ENCODE data around the gene NCOA3.

NCOA3 gene

DNA sequence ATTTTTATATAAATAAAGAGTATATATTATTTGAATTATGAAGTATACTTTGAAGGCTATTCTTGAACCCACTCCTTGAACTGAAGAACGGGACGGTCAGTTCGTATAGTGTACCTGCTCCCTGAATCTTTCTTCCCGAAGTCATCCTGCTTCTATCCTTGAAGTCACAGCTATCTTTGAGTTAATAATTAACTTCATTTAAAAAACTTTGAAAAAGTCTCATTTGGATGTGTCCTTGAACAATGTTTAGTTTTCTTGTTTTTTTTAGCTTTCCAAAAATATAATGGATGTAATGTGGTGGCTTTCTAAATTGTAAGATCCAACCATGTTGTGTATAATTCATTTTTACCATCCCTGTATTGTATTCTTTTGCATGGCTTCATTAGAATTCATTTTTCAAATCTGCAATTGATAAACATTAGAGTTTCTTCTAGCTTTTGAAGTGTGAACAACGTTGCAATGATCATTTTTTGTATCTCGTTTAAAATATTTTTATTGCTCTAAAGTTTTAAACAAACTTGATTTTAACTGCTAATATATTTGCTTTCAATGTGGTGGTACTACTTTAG, 94.4 kb downstream of the NCOA3 start:
- TF ChIP-seq, protein P1, sequence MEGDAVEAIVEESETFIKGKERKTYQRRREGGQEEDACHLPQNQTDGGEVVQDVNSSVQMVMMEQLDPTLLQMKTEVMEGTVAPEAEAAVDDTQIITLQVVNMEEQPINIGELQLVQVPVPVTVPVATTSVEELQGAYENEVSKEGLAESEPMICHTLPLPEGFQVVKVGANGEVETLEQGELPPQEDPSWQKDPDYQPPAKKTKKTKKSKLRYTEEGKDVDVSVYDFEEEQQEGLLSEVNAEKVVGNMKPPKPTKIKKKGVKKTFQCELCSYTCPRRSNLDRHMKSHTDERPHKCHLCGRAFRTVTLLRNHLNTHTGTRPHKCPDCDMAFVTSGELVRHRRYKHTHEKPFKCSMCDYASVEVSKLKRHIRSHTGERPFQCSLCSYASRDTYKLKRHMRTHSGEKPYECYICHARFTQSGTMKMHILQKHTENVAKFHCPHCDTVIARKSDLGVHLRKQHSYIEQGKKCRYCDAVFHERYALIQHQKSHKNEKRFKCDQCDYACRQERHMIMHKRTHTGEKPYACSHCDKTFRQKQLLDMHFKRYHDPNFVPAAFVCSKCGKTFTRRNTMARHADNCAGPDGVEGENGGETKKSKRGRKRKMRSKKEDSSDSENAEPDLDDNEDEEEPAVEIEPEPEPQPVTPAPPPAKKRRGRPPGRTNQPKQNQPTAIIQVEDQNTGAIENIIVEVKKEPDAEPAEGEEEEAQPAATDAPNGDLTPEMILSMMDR (IDR thresholded peaks at IDR 0.05; ENCODE audit: insufficient read depth, missing control alignments) = no peak
- DNase-seq (ENCODE audit: insufficient read length, low spot score) = no peak
- no peak for FAIRE-seq

DNA sequence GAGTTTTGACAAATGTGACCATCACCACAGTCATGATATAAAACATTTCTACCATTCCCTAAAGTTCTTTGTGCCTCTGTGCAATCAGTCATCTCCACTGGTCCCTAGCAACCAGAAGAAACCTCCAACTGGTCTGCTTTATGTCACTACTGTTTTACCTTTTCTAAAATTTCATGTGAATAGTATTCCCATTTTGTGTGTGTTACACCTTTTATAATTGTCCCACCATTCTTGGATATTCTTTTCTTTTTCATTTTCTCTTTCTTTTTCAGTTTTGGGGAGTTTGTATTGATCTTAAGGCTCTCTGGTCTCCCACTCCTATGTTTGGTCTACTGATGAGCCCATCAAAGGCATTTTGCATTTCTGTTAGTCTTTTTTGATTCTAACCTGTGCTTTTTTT, 95.4 kb downstream of the NCOA3 start:
- no peak for DNase-seq (ENCODE audit: insufficient read length, low spot score)
- TF ChIP-seq, protein P1 (IDR thresholded peaks at IDR 0.05; ENCODE audit: insufficient read depth, missing control alignments) = no peak
- FAIRE-seq = no peak

DNA sequence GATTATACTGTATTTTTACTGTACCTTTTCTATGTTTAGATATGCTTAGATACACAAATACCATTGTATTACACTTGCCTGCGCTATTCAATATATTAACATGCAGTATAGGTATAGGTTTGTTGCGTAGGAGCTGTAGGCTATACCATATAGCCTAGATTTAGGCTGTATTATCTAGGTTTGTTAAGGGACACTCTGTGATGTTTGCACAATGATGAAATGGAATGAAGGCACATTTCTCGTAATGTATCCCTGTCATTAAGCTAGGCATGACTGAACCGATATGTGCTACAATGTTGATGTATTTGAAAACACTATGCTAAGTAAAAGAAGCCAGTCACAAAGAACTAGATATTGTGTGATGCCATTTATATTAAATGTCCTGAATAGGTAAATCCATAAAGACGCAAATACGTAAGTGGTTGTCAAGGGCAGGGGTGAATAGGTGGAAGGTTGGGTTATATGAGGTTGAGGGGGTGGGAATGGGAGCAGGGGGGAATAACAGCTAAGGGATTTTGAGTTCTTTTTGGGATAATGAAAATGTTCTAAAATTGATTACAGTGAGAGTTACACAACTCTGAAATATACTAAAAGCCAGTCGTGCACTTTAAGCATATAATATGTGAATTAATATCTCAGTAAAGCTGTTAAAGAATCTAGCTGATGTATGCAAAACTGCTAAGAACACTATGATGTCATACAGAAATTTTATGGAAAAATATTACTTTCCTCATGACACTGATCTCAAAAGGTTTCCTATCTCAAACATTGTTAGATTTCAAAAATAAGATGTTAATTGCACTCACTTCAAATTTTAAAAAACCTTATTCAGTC, 97.4 kb downstream of the NCOA3 start:
- DNase-seq (ENCODE audit: insufficient read length, low spot score) = no peak
- TF ChIP-seq, protein P1 (IDR thresholded peaks at IDR 0.05; ENCODE audit: insufficient read depth, missing control alignments) = no peak
- FAIRE-seq = no peak

DNA sequence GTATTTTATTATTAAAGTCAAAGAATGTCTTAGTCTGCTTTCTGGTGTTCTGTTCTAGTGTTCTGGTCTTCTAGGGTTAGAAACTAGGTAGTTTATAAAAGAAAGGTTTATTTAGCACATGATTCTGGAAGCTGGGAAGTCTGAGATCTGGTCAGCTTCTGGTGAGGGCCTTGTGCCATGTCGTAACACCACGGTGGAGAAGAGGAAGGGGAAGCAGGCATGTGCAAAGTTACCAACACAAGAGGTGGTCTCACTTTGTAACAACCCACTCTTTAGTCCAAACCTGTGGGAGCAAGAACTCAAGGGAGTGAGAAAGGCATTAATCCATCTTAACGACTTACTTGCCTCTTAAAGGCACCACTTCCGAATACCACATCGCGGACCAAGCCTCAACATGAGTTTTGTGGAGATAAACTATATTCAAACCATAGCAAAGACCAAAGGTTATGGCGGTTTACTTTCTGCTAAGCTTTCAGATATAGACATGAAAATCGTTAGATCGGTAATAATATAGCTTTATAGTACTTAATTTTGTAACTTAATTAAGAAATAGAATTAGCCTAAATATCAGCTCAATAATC, 99.4 kb downstream of the NCOA3 start:
- DNase-seq (ENCODE audit: insufficient read length, low spot score) (no peak), FAIRE-seq (no peak)
- TF ChIP-seq, protein P1 (IDR thresholded peaks at IDR 0.05; ENCODE audit: insufficient read depth, missing control alignments) = no peak

DNA sequence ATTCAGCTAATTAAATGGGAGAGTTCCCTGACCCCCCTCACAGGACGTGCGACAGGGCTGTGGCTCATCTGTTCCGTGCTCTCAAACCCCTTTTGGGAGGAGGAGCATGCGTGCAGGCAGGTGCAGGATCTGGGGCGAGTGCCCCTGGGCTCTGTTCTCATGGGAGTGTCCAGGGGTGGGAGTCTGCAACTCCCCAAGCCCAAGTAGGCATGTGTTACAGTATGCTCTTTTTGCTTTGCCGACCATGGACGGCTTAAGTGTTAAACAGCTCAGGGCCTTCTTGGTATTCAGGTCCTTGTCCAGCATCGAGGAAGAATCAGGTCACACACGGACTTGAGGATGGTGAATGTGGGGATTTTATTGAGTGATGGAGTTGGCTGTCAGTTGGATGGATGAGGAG, 101.6 kb downstream of the NCOA3 start:
- TF ChIP-seq, protein P1 (IDR thresholded peaks at IDR 0.05; ENCODE audit: insufficient read depth, missing control alignments) = no peak
- DNase-seq (ENCODE audit: insufficient read length, low spot score) (no peak), FAIRE-seq (no peak)

DNA sequence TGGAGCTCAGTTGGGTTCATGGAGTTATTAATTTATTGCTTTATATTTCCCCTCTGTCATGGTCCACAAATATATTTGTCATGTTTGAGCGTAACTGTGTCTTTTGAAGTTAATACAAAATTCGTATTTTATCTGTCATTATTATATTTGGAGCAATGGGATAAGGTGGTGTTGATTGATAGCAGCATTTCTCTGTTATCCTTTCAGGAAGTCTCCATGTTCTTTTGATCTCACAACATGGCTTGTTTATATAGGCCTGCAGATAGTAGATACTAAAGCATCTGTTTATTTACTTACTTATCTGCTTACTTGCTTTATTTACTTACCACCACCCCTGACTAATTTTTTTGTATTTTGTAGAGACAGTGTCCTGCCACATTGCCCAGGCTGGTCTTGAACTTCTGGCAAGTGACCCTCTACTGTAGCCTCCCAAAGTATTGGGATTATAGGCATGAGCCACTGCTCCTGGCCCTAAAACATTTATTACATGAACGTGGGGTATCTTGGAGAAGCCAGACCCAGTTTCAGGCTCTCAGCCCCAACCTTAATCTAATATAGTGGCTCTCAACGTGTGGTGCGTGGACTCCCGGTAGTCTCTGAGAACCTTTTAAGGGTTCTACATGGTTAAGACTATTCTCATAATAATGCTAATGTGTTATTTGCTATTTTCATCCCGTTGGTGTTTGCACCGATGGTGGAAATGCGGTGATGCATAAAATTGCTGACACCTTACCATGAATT, 104.2 kb downstream of the NCOA3 start:
- FAIRE-seq = no peak
- no peak for DNase-seq (ENCODE audit: insufficient read length, low spot score)
- TF ChIP-seq, protein P1 (IDR thresholded peaks at IDR 0.05; ENCODE audit: insufficient read depth, missing control alignments) = no peak
